ENCODE data around the gene SAMD3. TPM values are rescaled to one million over a fixed set of nuclear protein-coding genes. Genes with fewer than 3 reads are reported as not detected.

SAMD3 gene
- total and polyA plus RNA-seq, 2 of the 4 experiments (the other 2 are of a cell fraction), result 3.0 to 3.9 TPM

GRCh38 chr6:130233330-130233729 lies 10.6 kb upstream of the SAMD3 start:
- Histone ChIP-seq H2BK120ac (ENCODE audit: low read depth, low read length) (no peak overlapping the region), H3K14ac (replicated peaks; ENCODE audit: low read depth, low read length) (no peak overlapping the region), H3K27me3 (ENCODE audit: control insufficient read depth, insufficient read depth, low read length) (no peaks in the 10 kb centered on the region), H3K18ac (ENCODE audit: low read depth, low read length) (no peak overlapping the region), H2BK20ac (ENCODE audit: low read depth, low read length) (no peak overlapping the region), H3K56ac (ENCODE audit: extremely low read depth, insufficient read depth, low read length) (no peak overlapping the region), H2AK9ac (replicated peaks; ENCODE audit: low read depth, low read length, poor library complexity) (no peak overlapping the region), H3K4me2 (ENCODE audit: low read depth, low read length) (peak overlapping the region; percentile 39; the same call in 1 of the 2 replicates), H3K9me1 (ENCODE audit: insufficient read depth, low read length) (no peaks in the 10 kb centered on the region), H3K4me1 (ENCODE audit: control insufficient read depth, insufficient read depth, low read length) (no peaks in the 10 kb centered on the region; the same call in 1 of the 2 replicates), H2AFZ (replicated peaks; ENCODE audit: low read length, poor library complexity) (no peak overlapping the region), H3K9me3 (ENCODE audit: control insufficient read depth, insufficient read depth, low read length) (no peaks in the 10 kb centered on the region), H4K91ac (ENCODE audit: insufficient read depth, low read depth, low read length) (no peak overlapping the region), H4K5ac (ENCODE audit: low read depth, low read length) (no peak overlapping the region), H4K20me1 (ENCODE audit: insufficient read depth, low read length) (no peaks in the 10 kb centered on the region), H4K8ac (ENCODE audit: low read depth in 2 of 2, low read length in 2 of 2) (no peak overlapping the region), H3K23ac (ENCODE audit: low read depth, low read length) (no peak overlapping the region), H2BK15ac (ENCODE audit: low read depth, low read length) (no peak overlapping the region), H3K27ac (ENCODE audit: insufficient read depth, low read length) (no peak overlapping the region), H3K4ac (ENCODE audit: low read depth, low read length) (no peak overlapping the region), H3K9ac (ENCODE audit: low read depth, low read length) (no peak overlapping the region), H3K4me3 (ENCODE audit: insufficient read depth, low read depth, low read length) (no peak overlapping the region), H2AK5ac (ENCODE audit: low read depth, low read length) (no peak overlapping the region), H3K79me1 (ENCODE audit: low read depth in 1 of 2, low read length in 2 of 2) (no peaks in the 10 kb centered on the region), H2BK5ac (ENCODE audit: low read depth, low read length, poor library complexity, severe bottlenecking) (no peak overlapping the region), H3K36me3 (ENCODE audit: control insufficient read depth, insufficient read depth, low read length) (no peaks in the 10 kb centered on the region)
- dilution Hi-C loops (cut with HindIII; ENCODE audit: low sequenced_read_pairs, unreplicated experiment) (no loop called here), in situ Hi-C loops (cut with MboI; ENCODE audit: low sequenced_read_pairs) (no loop called here), intact Hi-C loops (cut with micrococcal nuclease) (no loop called here)
- ChIA-PET POLR2A (ENCODE audit: unreplicated experiment) (no interaction called here), CTCF (interaction anchor here (1.0 kb wide), 1 partner anchor 49 kb away, joined by 3 read pairs; no protein-coding TSS in a partner anchor)
- DNase-seq (peak; percentile 57), ATAC-seq (ENCODE audit: low read depth) (peak; percentile 96)
- WGBS, 2 experiments (ENCODE audit: extremely low coverage in 2 of 2, insufficient read length in 1 of 2), result no CpG with 5 or more reads among the region's 3 CpGs
- TF ChIP-seq CEBPB (IDR thresholded peaks at IDR 0.05; ENCODE audit: low read depth, low read length), result no peak
- TF ChIP-seq RCOR1 (IDR thresholded peaks at IDR 0.05; ENCODE audit: insufficient replicate concordance, low read length), result no peak
- TF ChIP-seq USF2 (IDR thresholded peaks at IDR 0.05; ENCODE audit: low read depth, low read length), result no peak
- TF ChIP-seq BHLHE40 (IDR thresholded peaks at IDR 0.05; ENCODE audit: low read depth, low read length), result no peak
- TF ChIP-seq CHD1 (IDR thresholded peaks at IDR 0.05; ENCODE audit: low read depth, low read length), result no peak
- no peak for TF ChIP-seq CTCF (conservative IDR thresholded peaks at IDR 0.05; ENCODE audit: low read depth, low read length)
- no peak for TF ChIP-seq MXI1 (IDR thresholded peaks at IDR 0.05; ENCODE audit: borderline replicate concordance, low read depth, low read length)
- TF ChIP-seq FOS (IDR thresholded peaks at IDR 0.05; ENCODE audit: low read depth, low read length), result no peak
- no peak for TF ChIP-seq NFE2L2 (IDR thresholded peaks at IDR 0.05; ENCODE audit: low read depth, low read length)
- TF ChIP-seq RAD21 (IDR thresholded peaks at IDR 0.05; ENCODE audit: low read length), result no peak
- TF ChIP-seq SMC3 (IDR thresholded peaks at IDR 0.05; ENCODE audit: low read depth, low read length), result no peak
- TF ChIP-seq RFX5 (IDR thresholded peaks at IDR 0.05; ENCODE audit: low read depth, low read length), result no peak
- BruUV-seq (replicated peaks), result no TSS peak
